Fibroblast of the aortic adventitia (primary cell): ENCODE results near the gene DUSP2. TPM values are rescaled to one million over a fixed set of nuclear protein-coding genes. Genes with fewer than 3 reads are reported as not detected.

ENCODE experiments used
- DNase-seq: peaks from one replicate; pipeline ENCODE4 v3.0.0-alpha.2; 2010; ENCODE audit warnings: low read depth
- H3K4me3 ChIP-seq: 2 replicates; pipeline ENCODE4 v1.5.1; 2011; ENCODE audit warnings: low read depth, mild to moderate bottlenecking, control low read depth, low read length, moderate library complexity
- CTCF ChIP-seq: IDR thresholded peaks from 2 replicates; pipeline ENCODE4 v1.5.1; 2011; ENCODE audit warnings: mild to moderate bottlenecking, low read length, control low read depth, inconsistent platforms; ENCODE audit not compliant: insufficient read depth
- total RNA-seq: library from RNA; depleted of rRNA; stranded (reverse); fragments of >200 nt; gene quantifications from 2 replicates; pipeline ENCODE4 v1.2.3, GENCODE V29; 2012; ENCODE audit warnings: low replicate concordance

Gene DUSP2
- total RNA-seq, 1 donor: 0.36 TPM

DNA sequence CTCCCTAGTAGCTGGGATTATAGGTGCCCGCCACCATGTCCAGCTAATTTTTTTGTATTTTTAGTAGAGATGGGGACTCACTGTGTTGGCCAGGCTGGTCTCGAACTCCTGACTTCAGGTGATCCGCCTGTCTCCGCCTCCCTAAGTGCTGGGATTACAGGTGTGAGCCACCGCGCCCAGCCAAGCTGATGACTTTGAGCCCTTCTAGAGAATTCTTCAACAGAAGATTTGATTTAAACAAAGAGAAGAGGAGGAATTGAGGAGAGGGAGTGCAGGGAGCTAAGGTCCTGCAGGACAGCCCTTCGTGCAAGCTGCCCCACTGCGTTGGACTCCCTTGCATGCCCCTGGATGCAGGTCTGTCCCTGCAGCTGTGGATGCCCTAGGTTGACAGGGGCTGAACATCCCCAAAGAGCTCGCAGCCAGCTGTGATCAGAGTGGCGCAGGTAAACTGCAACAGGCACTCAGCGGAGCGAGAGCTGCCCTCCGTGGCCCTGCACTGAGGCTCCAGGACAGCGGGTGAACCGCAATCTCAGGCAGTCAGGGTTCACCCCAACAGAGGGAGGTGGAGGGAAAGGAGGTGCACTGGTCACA lies 42.5 kb downstream of the DUSP2 start:
- no peak for TF ChIP-seq CTCF
- no peak overlapping the region for H3K4me3 ChIP-seq
- no peak for DNase-seq

- H3K4me3 ChIP-seq: no peak overlapping the region
- no peak for TF ChIP-seq CTCF
- DNase-seq: no peak
These were observed 44.3 kb downstream of the DUSP2 start for GRCh38 chr2:96100893-96101304.

- TF ChIP-seq CTCF: no peak
- no peak for DNase-seq
- no peak overlapping the region for H3K4me3 ChIP-seq
These were observed 45.1 kb downstream of the DUSP2 start for GRCh38 chr2:96099861-96100798.

- TF ChIP-seq CTCF: no peak
- no peak for DNase-seq
- no peak overlapping the region for H3K4me3 ChIP-seq
These were observed 46.2 kb downstream of the DUSP2 start for GRCh38 chr2:96098900-96099590.

- DNase-seq: no peak
- TF ChIP-seq CTCF: no peak
- no peak overlapping the region for H3K4me3 ChIP-seq
These were observed 47.1 kb downstream of the DUSP2 start for GRCh38 chr2:96097951-96098823.

DNA sequence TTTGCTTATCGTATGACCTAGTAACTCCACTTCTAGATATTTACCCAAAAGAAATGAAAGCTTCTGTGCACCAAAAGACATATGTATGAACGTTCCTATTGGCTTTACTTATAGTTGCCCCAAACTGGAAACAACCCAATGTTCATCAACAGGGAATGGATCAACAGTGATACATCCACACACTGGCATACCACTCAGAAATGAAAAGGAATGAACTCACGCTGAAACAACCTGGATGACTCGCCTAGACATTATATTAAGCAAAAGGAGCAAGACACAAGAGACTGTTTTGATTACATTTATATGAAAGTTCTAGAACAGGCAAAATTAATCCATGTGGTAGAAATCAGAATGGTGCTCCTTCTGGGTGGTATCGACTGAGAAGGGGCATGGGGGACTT lies 47.8 kb downstream of the DUSP2 start:
- TF ChIP-seq CTCF: no peak
- no peak for DNase-seq
- H3K4me3 ChIP-seq: no peak overlapping the region
